ENCODE results near the gene RNF227. TPM values are rescaled to one million over a fixed set of nuclear protein-coding genes. Genes with fewer than 3 reads are reported as not detected.

RNF227 gene
- total RNA-seq, 1 donor from 2014 or later = 0.70 TPM

- DNase-seq (ENCODE audit: missing footprints) = no peak
- ATAC-seq = no peak
- intact Hi-C loops (cut with DNase I) = loop anchor here (1.0 to 10.0 kb wide), 2 partner anchors 35 to 72 kb away; no protein-coding TSS in a partner anchor
These were observed 19.0 kb downstream of the RNF227 start for GRCh38 chr17:7897090-7897489.

GRCh38 chr17:7894866-7895265 is 21.2 kb downstream of the RNF227 start:
- no peak for DNase-seq (ENCODE audit: missing footprints)
- intact Hi-C loops (cut with DNase I) = loop anchor here (10.0 kb wide), 1 partner anchor 70 kb away; no protein-coding TSS in a partner anchor
- ATAC-seq = no peak

GRCh38 chr17:7894226-7894625 is 21.9 kb downstream of the RNF227 start:
- intact Hi-C loops (cut with DNase I) = loop anchor here (10.0 kb wide), 1 partner anchor 69 kb away; no protein-coding TSS in a partner anchor

GRCh38 chr17:7893187-7893880 is 22.8 kb downstream of the RNF227 start:
- intact Hi-C loops (cut with DNase I) = loop anchor here (10.0 kb wide), 1 partner anchor 69 kb away; no protein-coding TSS in a partner anchor
- ATAC-seq (no peak), DNase-seq (ENCODE audit: missing footprints) (no peak)

More at GRCh38 chr17:7894226-7894625, 21.9 kb downstream of the RNF227 start:
- ATAC-seq (no peak), DNase-seq (ENCODE audit: missing footprints) (no peak)

- intact Hi-C loops (cut with DNase I) = loop anchor here (2.0 kb wide), 2 partner anchors 25 to 31 kb away; partner anchors contain the start of gene CYB5D1
- ATAC-seq = peak; percentile 82
- DNase-seq (ENCODE audit: missing footprints) = peak; percentile 98
These were observed 26.7 kb downstream of the RNF227 start for GRCh38 chr17:7889166-7889955.

GRCh38 chr17:7888184-7888920 is 27.7 kb downstream of the RNF227 start, which contains the start of gene CHD3:
Gene CHD3, plus strand, starts transcription at chr17:7888789. Its CDS starts 212 bp downstream, at chr17:7889001.
- peak; percentile 6 for ATAC-seq
- intact Hi-C loops (cut with DNase I) = loop anchor here (2.0 kb wide), 2 partner anchors 26 to 30 kb away; partner anchors contain the start of gene CYB5D1
- no peak for DNase-seq (ENCODE audit: missing footprints)

GRCh38 chr17:7887482-7888183 is 28.5 kb downstream of the RNF227 start:
- DNase-seq (ENCODE audit: missing footprints) (peak; percentile 94), ATAC-seq (peak; percentile 88)
- intact Hi-C loops (cut with DNase I) = loop anchor here (2.0 kb wide), 2 partner anchors 27 to 29 kb away; partner anchors contain the start of gene CYB5D1

GRCh38 chr17:7887038-7887481 is 29.0 kb downstream of the RNF227 start:
- DNase-seq (ENCODE audit: missing footprints) = no peak
- intact Hi-C loops (cut with DNase I) = no loop called here
- ATAC-seq = no peak

- ATAC-seq (no peak), DNase-seq (ENCODE audit: missing footprints) (peak; percentile 71)
- intact Hi-C loops (cut with DNase I) = no loop called here
These were observed 29.7 kb downstream of the RNF227 start for GRCh38 chr17:7886227-7887037.

GRCh38 chr17:7885367-7886226 is 30.5 kb downstream of the RNF227 start:
- intact Hi-C loops (cut with DNase I) = no loop called here
- DNase-seq (ENCODE audit: missing footprints) (peak; percentile 75), ATAC-seq (no peak)

- DNase-seq (ENCODE audit: missing footprints) (no peak), ATAC-seq (no peak)
- intact Hi-C loops (cut with DNase I) = no loop called here
These were observed 31.3 kb downstream of the RNF227 start for GRCh38 chr17:7884581-7885366.

GRCh38 chr17:7883781-7884386 is 32.2 kb downstream of the RNF227 start:
- ATAC-seq (no peak), DNase-seq (ENCODE audit: missing footprints) (no peak)
- intact Hi-C loops (cut with DNase I) = no loop called here

- intact Hi-C loops (cut with DNase I) = no loop called here
- DNase-seq (ENCODE audit: missing footprints) (no peak), ATAC-seq (no peak)
These were observed 33.5 kb downstream of the RNF227 start for GRCh38 chr17:7882629-7883028.

- DNase-seq (ENCODE audit: missing footprints) (no peak), ATAC-seq (no peak)
- intact Hi-C loops (cut with DNase I) = no loop called here
These were observed 34.0 kb downstream of the RNF227 start for GRCh38 chr17:7882068-7882467.

- ATAC-seq (no peak), DNase-seq (ENCODE audit: missing footprints) (no peak)
- intact Hi-C loops (cut with DNase I) = no loop called here
These were observed 34.6 kb downstream of the RNF227 start for GRCh38 chr17:7881276-7882054.
